Osteocyte (in vitro differentiated cells): Measurements from ENCODE around the gene FDXR. TPM values are rescaled to one million over a fixed set of nuclear protein-coding genes. Genes with fewer than 3 reads are reported as not detected.
A peak's percentile ranks its signal among the peaks of the same experiment; 100 is the strongest.

Experiments used
- DNase-seq: peaks from one replicate; pipeline ENCODE4 v3.0.0; 2021; ENCODE audit warnings: mixed read lengths; ENCODE audit not compliant: unreplicated experiment; ENCODE audit errors: extremely low spot score
- H3K27ac Mint-ChIP-seq: one replicate; pipeline ENCODE4 v1.8.0; 2021; ENCODE audit warnings: mild to moderate bottlenecking, mixed read lengths; ENCODE audit not compliant: unreplicated experiment
- H3K27me3 Mint-ChIP-seq: one replicate; pipeline ENCODE4 v1.8.0; 2021; ENCODE audit warnings: mixed read lengths; ENCODE audit not compliant: unreplicated experiment
- H3K36me3 Mint-ChIP-seq: one replicate; pipeline ENCODE4 v1.8.0; 2021; ENCODE audit warnings: mixed read lengths; ENCODE audit not compliant: unreplicated experiment
- H3K4me1 Mint-ChIP-seq: one replicate; pipeline ENCODE4 v1.8.0; 2021; ENCODE audit warnings: mixed read lengths; ENCODE audit not compliant: unreplicated experiment
- H3K4me3 Mint-ChIP-seq: one replicate; pipeline ENCODE4 v1.8.0; 2021; ENCODE audit warnings: mild to moderate bottlenecking, moderate library complexity, mixed read lengths; ENCODE audit not compliant: unreplicated experiment
- H3K9me3 Mint-ChIP-seq: one replicate; pipeline ENCODE4 v1.8.0; 2021; ENCODE audit warnings: mixed read lengths; ENCODE audit not compliant: unreplicated experiment
- CTCF ChIP-seq: fragments of 200-600 bp; sonication (generic); IDR thresholded peaks from 2 replicates; pipeline ENCODE4 v1.5.0; 2021; ENCODE audit warnings: antibody characterized with exemption, mild to moderate bottlenecking, moderate library complexity
- total RNA-seq: library from RNA; stranded (reverse); gene quantifications from 2 replicates; pipeline ENCODE4 v1.2.1, GENCODE V29; 2021

Gene FDXR
- total RNA-seq, 1 donor from 2014 or later = 11.2 TPM

- DNase-seq = no peak
Measured at GRCh38 chr17:74816905-74817620, 55.7 kb downstream of the FDXR start.

GRCh38 chr17:74815550-74816370 lies 57.0 kb downstream of the FDXR start:
- no peak for DNase-seq
- Mint-ChIP-seq H3K36me3 (peaks cover 3% of the 10 kb centered on the region), H3K27ac (no peak overlapping the region), H3K9me3 (no peaks in the 10 kb centered on the region), H3K4me3 (no peak overlapping the region), H3K4me1 (no peaks in the 10 kb centered on the region), H3K27me3 (no peaks in the 10 kb centered on the region)
- TF ChIP-seq CTCF = no peak

More at GRCh38 chr17:74816905-74817620, 55.7 kb downstream of the FDXR start:
- H3K27ac Mint-ChIP-seq = no peak overlapping the region
- peaks cover 3% of the 10 kb centered on the region for H3K36me3 Mint-ChIP-seq
- H3K9me3 Mint-ChIP-seq = no peaks in the 10 kb centered on the region
- H3K27me3 Mint-ChIP-seq = no peaks in the 10 kb centered on the region
- TF ChIP-seq CTCF = no peak
- no peaks in the 10 kb centered on the region for H3K4me1 Mint-ChIP-seq
- no peak overlapping the region for H3K4me3 Mint-ChIP-seq

- Mint-ChIP-seq H3K27ac (no peak overlapping the region), H3K9me3 (no peaks in the 10 kb centered on the region), H3K27me3 (no peaks in the 10 kb centered on the region), H3K4me1 (no peaks in the 10 kb centered on the region), H3K4me3 (no peak overlapping the region), H3K36me3 (peaks cover 2% of the 10 kb centered on the region)
- DNase-seq = no peak
- no peak for TF ChIP-seq CTCF
Measured at GRCh38 chr17:74815067-74815466, 57.7 kb downstream of the FDXR start.

- no peaks in the 10 kb centered on the region for H3K4me1 Mint-ChIP-seq
- no peak for DNase-seq
- no peaks in the 10 kb centered on the region for H3K27me3 Mint-ChIP-seq
- peaks cover 5% of the 10 kb centered on the region for H3K36me3 Mint-ChIP-seq
- TF ChIP-seq CTCF = peak; percentile 18
- no peak overlapping the region for H3K27ac Mint-ChIP-seq
- H3K4me3 Mint-ChIP-seq = no peak overlapping the region
- H3K9me3 Mint-ChIP-seq = no peaks in the 10 kb centered on the region
Measured at GRCh38 chr17:74814453-74814852, 58.3 kb downstream of the FDXR start.

Other genes starting within 250 kb of the FDXR start
- gene CD300E, start 249.3 kb downstream of the FDXR start, total RNA-seq = not detected in 2 replicates
- not detected in 2 replicates for gene CD300LF, start 160.1 kb downstream of the FDXR start, total RNA-seq
- gene RAB37, start 135.7 kb downstream of the FDXR start, total RNA-seq = not detected in 2 replicates
- 117 and 125 TPM in 2 replicates for gene NHERF1, start 124.4 kb downstream of the FDXR start, total RNA-seq
- 48.6 and 52.5 TPM in 2 replicates for gene NAT9, start 96.6 kb downstream of the FDXR start, total RNA-seq
- 0.10 and 0.13 TPM in 2 replicates for gene GRIN2C, start 13.1 kb downstream of the FDXR start, total RNA-seq
- not detected in 2 replicates for gene FADS6, start 20.6 kb upstream of the FDXR start, total RNA-seq
- not detected in 2 replicates for gene USH1G, start 50.3 kb upstream of the FDXR start, total RNA-seq
- not detected in 2 replicates for gene OTOP2, start 51.3 kb upstream of the FDXR start, total RNA-seq
- not detected in 2 replicates for gene OTOP3, start 62.9 kb upstream of the FDXR start, total RNA-seq
- 10.1 and 11.9 TPM in 2 replicates for gene HID1, start 99.8 kb upstream of the FDXR start, total RNA-seq
- 21.4 and 22.8 TPM in 2 replicates for gene CDR2L, start 114.6 kb upstream of the FDXR start, total RNA-seq
- gene MRPL58, start 139.7 kb upstream of the FDXR start, total RNA-seq = 22.4 and 25.1 TPM in 2 replicates
- 195 and 212 TPM in 2 replicates for gene ATP5PD, start 174.0 kb upstream of the FDXR start, total RNA-seq
- gene KCTD2, start 174.2 kb upstream of the FDXR start, total RNA-seq = 22.3 and 23.7 TPM in 2 replicates
- 7.0 and 7.6 TPM in 2 replicates for gene SLC16A5, start 215.0 kb upstream of the FDXR start, total RNA-seq
- 12.8 and 13.6 TPM in 2 replicates for gene ARMC7, start 237.0 kb upstream of the FDXR start, total RNA-seq